ENCODE results near the gene MAP3K12.

MAP3K12 gene

GRCh38 chr12:53518381-53518780 is 19.1 kb upstream of the MAP3K12 start:
- Histone ChIP-seq H3K27me3 (ENCODE audit: insufficient read depth, poor library complexity, severe bottlenecking) (no peaks in the 10 kb centered on the region), H3K4me3 (replicated peaks; ENCODE audit: insufficient read depth, low read length) (no peak overlapping the region), H3K27ac (replicated peaks) (no peak overlapping the region)
- no peak for DNase-seq (ENCODE audit: low read depth in 1 of 2, low spot score in 1 of 2)
- no peak for TF ChIP-seq SPI1 (IDR thresholded peaks at IDR 0.05; ENCODE audit: borderline replicate concordance, low read depth)
- no peak for TF ChIP-seq CTCF (IDR thresholded peaks at IDR 0.05; ENCODE audit: insufficient read depth, low read length)
- TF ChIP-seq REST (IDR thresholded peaks at IDR 0.05; ENCODE audit: insufficient replicate concordance, low read depth) = no peak

- Histone ChIP-seq H3K27me3 (ENCODE audit: insufficient read depth, poor library complexity, severe bottlenecking) (no peaks in the 10 kb centered on the region), H3K27ac (replicated peaks) (no peak overlapping the region), H3K4me3 (replicated peaks; ENCODE audit: insufficient read depth, low read length) (no peak overlapping the region)
- TF ChIP-seq CTCF (IDR thresholded peaks at IDR 0.05; ENCODE audit: insufficient read depth, low read length) = no peak
- no peak for TF ChIP-seq POLR2AphosphoS5 (IDR thresholded peaks at IDR 0.05; ENCODE audit: low read depth)
- TF ChIP-seq REST (IDR thresholded peaks at IDR 0.05; ENCODE audit: insufficient replicate concordance, low read depth) = no peak
- TF ChIP-seq GABPA (IDR thresholded peaks at IDR 0.05; ENCODE audit: low read depth) = no peak
- TF ChIP-seq SPI1 (IDR thresholded peaks at IDR 0.05; ENCODE audit: borderline replicate concordance, low read depth) = no peak
- no peak for DNase-seq (ENCODE audit: low read depth in 1 of 2, low spot score in 1 of 2)
Observed at GRCh38 chr12:53516758-53517455, 17.6 kb upstream of the MAP3K12 start.

GRCh38 chr12:53515291-53515680 is 16.0 kb upstream of the MAP3K12 start:
- Histone ChIP-seq H3K27ac (replicated peaks) (no peak overlapping the region), H3K4me3 (replicated peaks; ENCODE audit: insufficient read depth, low read length) (no peak overlapping the region), H3K27me3 (ENCODE audit: insufficient read depth, poor library complexity, severe bottlenecking) (no peaks in the 10 kb centered on the region)
- DNase-seq (ENCODE audit: low read depth in 1 of 2, low spot score in 1 of 2) = no peak
- TF ChIP-seq REST (IDR thresholded peaks at IDR 0.05; ENCODE audit: insufficient replicate concordance, low read depth) = no peak
- TF ChIP-seq SPI1 (IDR thresholded peaks at IDR 0.05; ENCODE audit: borderline replicate concordance, low read depth) = no peak
- no peak for TF ChIP-seq CTCF (IDR thresholded peaks at IDR 0.05; ENCODE audit: insufficient read depth, low read length)
- no peak for TF ChIP-seq GABPA (IDR thresholded peaks at IDR 0.05; ENCODE audit: low read depth)
- no peak for TF ChIP-seq POLR2AphosphoS5 (IDR thresholded peaks at IDR 0.05; ENCODE audit: low read depth)
